NCI-H748 (cell line): ENCODE measurements around the gene PEX1.
"Not testable (repeated sequence)": the region's sequence is repeated elsewhere in the genome, so short reads cannot be mapped to it uniquely, and the experiment has no call there.

Experiments
- DNase-seq: peaks from one replicate; lab custom pipeline; 2025; ENCODE audit not compliant: unreplicated experiment; lab: John Stamatoyannopoulos, UW

PEX1 gene

GRCh38 chr7:92461027-92462003 is 67.0 kb downstream of the PEX1 start:
- peak; percentile 67 for DNase-seq

GRCh38 chr7:92460510-92460909 is 67.8 kb downstream of the PEX1 start:
- DNase-seq: no peak

- no peak for DNase-seq
Measured at GRCh38 chr7:92460109-92460508, 68.2 kb downstream of the PEX1 start.

- DNase-seq: no peak
Measured at GRCh38 chr7:92456236-92456635, 72.1 kb downstream of the PEX1 start.

GRCh38 chr7:92451645-92452044 is 76.7 kb downstream of the PEX1 start:
- no peak for DNase-seq

- DNase-seq: peak; percentile 74
Measured at GRCh38 chr7:92448205-92448747, 80.0 kb downstream of the PEX1 start.

- peak; percentile 95 for DNase-seq
Measured at GRCh38 chr7:92447345-92448204, 80.7 kb downstream of the PEX1 start, which contains the start of gene GATAD1. Gene GATAD1 (plus strand): TSS chr7:92447482. CDS start chr7:92447730, 248 bp downstream.

- DNase-seq: no peak
Measured at GRCh38 chr7:92446869-92447344, 81.4 kb downstream of the PEX1 start.

- DNase-seq: not testable (repeated sequence)
Measured at GRCh38 chr7:92442720-92443119, 85.6 kb downstream of the PEX1 start.

- no peak for DNase-seq
Measured at GRCh38 chr7:92437956-92438491, 90.3 kb downstream of the PEX1 start.
